D721Med (cell line): ENCODE data around the gene NPR3.

ENCODE experiments used
- DNase-seq: peaks from one replicate; pipeline ENCODE4 v3.0.0; 2011; ENCODE audit warnings: low spot score; ENCODE audit not compliant: insufficient read length
- FAIRE-seq: peaks from 2 replicates; lab custom pipeline; 2011; peaks lifted over from hg19 to GRCh38; lab: Jason Lieb, UNC
- TF ChIP-seq, protein P1 (sequence below): IDR thresholded peaks from 2 replicates; pipeline ENCODE4 v1.5.1; 2012; ENCODE audit warnings: mild to moderate bottlenecking, control low read depth; ENCODE audit not compliant: insufficient read depth; ENCODE audit errors: missing control alignments

NPR3 gene

DNA sequence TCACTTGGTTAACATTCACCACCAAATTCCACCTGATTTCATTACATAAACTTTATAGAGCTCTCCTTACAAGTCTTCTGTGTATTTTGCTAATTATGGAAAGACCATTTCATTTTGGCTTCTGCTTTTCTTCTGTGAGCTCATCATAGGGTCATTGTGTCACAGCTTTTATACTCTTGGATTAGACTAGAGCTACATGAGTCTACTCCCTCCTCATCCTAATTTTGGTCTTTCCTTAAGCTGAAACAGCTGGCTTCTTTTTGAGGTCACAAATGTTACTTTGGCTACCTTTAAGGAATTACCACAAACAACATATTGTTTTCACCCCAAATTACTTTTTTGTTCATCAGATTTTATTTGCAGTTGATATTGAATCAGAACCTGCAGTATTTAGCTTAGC is 103.0 kb downstream of the NPR3 start:
- FAIRE-seq = no peak

DNA sequence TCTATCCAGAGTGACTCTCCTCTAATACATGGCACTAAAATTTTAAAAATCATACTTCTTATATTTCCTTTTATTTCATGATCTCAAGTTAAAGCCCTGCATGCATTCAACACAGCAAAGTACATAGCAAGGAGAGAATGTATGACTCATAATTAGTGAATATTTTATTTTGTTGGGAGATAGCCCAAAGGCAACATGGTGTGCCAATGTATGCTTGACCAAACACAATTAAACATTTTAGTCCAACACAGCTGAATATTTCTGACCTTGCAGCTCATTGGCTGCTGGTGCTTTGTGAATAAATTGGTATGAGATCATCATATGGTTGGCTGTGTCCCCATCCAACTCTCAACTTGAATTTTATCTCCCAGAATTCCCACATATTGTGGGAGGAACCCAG is 103.5 kb downstream of the NPR3 start:
- no peak for DNase-seq
- TF ChIP-seq, protein P1, sequence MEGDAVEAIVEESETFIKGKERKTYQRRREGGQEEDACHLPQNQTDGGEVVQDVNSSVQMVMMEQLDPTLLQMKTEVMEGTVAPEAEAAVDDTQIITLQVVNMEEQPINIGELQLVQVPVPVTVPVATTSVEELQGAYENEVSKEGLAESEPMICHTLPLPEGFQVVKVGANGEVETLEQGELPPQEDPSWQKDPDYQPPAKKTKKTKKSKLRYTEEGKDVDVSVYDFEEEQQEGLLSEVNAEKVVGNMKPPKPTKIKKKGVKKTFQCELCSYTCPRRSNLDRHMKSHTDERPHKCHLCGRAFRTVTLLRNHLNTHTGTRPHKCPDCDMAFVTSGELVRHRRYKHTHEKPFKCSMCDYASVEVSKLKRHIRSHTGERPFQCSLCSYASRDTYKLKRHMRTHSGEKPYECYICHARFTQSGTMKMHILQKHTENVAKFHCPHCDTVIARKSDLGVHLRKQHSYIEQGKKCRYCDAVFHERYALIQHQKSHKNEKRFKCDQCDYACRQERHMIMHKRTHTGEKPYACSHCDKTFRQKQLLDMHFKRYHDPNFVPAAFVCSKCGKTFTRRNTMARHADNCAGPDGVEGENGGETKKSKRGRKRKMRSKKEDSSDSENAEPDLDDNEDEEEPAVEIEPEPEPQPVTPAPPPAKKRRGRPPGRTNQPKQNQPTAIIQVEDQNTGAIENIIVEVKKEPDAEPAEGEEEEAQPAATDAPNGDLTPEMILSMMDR = no peak
- FAIRE-seq = no peak

More for the DNA sequence above, 103.0 kb downstream of the NPR3 start:
- TF ChIP-seq, protein P1 = no peak
- DNase-seq = no peak

DNA sequence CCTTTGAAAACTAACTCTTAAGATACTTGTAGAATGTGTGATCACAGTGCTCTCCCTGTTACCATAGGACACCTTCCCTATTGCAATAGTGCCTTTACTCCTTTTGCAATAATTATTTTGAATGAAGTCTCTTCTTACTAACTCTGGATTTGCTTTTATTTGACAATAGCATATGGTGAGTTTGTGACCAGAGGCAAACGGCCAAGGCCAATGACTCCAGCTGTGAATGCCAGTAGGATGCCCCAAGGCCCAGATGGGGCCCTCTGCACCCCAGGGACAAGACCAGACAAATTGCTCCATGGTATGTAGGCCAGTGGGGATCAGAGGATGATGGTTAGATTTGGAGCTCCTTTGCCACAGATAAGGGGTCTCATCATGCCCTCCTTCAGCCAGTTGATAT is 116.9 kb downstream of the NPR3 start:
- no peak for FAIRE-seq
- DNase-seq = no peak

DNA sequence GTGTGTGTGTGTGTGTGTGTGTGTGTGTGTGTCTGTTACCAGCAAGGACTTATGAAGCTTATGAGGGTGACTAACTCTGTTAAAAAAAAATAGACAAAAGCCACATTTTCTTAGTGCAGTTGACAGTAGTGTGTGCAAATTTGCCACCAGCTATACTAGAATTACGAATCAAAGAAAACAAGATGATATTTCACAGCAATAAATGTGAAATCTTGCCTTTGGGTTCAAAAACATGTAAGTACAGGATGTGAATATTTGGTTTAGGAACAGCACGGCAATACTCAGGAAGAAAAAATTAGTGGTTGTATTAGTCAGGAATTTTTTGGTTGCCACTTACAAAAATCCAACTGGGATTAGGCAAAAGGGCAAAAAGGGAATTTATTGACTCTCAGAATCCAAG is 117.4 kb downstream of the NPR3 start:
- DNase-seq (no peak), FAIRE-seq (no peak)
- TF ChIP-seq, protein P1 = no peak

More for the DNA sequence above, 116.9 kb downstream of the NPR3 start:
- TF ChIP-seq, protein P1 = no peak

DNA sequence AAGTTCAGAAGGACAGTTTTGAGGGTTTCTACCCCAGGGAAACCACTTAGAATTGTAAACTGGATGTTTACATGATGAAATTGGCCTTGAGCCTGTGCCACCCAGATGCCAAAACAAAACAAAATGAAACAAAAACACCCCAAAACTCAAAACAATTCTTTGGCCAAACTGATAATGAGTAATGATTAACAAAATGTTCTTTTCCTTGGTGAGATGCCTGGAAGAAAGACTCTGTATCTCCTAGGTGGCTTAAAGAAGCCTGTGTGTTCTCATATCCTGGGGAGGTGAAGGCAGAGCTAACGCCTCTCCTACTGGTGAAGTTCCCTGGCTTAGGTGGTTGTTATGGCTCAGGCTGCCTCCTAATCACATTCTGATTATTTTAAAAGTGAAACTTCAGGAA is 120.5 kb downstream of the NPR3 start:
- DNase-seq (no peak), FAIRE-seq (no peak)
- TF ChIP-seq, protein P1 = no peak

DNA sequence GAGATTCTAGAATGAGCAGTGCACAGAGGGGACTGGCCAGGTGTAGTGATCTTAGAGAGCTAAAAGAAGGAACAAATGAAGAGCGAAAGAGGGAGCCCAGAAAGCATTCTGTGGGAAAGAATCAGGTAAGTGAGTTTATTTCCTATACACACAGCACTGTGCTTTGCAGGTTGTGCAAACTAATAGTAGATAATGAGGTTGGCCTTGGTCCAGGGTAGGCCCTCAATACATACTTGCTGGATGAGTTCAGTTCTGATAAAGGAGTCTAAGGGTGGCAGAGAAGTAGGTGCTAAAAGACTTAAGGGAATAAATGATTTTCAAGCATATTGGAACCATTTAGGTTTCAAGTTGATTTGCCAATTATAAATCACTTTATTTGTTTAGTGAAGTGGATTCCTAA is 122.0 kb downstream of the NPR3 start:
- DNase-seq = no peak
- FAIRE-seq = no peak
- TF ChIP-seq, protein P1 = no peak

DNA sequence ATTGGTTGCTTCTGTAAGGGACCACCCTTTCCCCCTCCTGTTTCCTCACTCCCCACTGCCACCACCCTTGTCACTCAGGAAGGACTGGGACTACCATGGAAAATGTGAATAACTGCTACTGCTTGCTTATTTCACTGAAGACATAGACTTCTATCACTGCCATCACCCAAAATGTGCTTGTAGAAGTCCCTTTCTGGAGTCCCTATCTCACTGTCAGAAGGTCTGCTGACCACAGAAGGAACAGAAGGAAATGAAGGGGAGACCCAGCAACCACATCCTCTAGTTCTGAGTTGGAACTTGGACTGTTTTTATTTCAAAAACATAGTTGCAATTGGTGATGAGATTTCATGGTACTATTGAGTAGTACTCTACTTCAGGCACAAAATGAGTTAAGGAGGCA is 122.5 kb downstream of the NPR3 start:
- FAIRE-seq (no peak), DNase-seq (no peak)
- TF ChIP-seq, protein P1 = no peak
